Measurements from ENCODE around the gene CNOT6.

DNA sequence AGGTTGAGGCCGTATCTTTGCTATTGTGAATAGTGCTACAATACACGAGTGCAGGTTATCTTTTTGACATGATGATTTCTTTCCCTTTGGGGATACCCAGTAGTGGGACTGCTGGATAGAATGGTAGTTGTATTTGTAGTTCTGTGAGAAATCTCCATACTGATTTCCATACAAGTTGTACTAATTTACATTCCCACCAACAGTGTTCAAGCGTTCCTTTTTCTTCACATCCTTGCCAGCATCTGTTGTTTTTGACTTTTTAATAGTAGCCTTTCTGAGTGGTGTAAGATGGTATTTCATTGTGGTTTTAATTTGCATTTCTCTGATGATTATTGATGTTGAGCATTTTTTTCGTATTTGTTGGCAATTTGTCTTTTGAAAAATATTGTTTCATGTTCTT lies 41.4 kb downstream of the CNOT6 start:
- TF ChIP-seq, protein P1, sequence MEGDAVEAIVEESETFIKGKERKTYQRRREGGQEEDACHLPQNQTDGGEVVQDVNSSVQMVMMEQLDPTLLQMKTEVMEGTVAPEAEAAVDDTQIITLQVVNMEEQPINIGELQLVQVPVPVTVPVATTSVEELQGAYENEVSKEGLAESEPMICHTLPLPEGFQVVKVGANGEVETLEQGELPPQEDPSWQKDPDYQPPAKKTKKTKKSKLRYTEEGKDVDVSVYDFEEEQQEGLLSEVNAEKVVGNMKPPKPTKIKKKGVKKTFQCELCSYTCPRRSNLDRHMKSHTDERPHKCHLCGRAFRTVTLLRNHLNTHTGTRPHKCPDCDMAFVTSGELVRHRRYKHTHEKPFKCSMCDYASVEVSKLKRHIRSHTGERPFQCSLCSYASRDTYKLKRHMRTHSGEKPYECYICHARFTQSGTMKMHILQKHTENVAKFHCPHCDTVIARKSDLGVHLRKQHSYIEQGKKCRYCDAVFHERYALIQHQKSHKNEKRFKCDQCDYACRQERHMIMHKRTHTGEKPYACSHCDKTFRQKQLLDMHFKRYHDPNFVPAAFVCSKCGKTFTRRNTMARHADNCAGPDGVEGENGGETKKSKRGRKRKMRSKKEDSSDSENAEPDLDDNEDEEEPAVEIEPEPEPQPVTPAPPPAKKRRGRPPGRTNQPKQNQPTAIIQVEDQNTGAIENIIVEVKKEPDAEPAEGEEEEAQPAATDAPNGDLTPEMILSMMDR (IDR thresholded peaks at IDR 0.05; ENCODE audit: insufficient read depth, low read depth, low read length) = no peak
- no peak for TF ChIP-seq EZH2 (IDR thresholded peaks at IDR 0.05; ENCODE audit: insufficient read depth, low read length)
